SK-N-SH (cell line): ENCODE results near the gene OBSCN. TPM values are rescaled to one million over a fixed set of nuclear protein-coding genes. Genes with fewer than 3 reads are reported as not detected.

Experiments
- CTCF ChIA-PET: fragments of 300-600, 350-600 bp; formaldehyde crosslinking; extraction: SDS; loops from one replicate; lab custom pipeline; 2021; lab: Yijun Ruan, JAX
- POLR2A ChIA-PET: fragments of 350-600 bp; sonication (Branson Sonifier 250); formaldehyde crosslinking; extraction: SDS; loops from one replicate; lab custom pipeline; 2020; ENCODE audit warnings: antibody characterized with exemption, inconsistent platforms; lab: Yijun Ruan, JAX
- DNase-seq: peaks from one replicate; pipeline ENCODE4 v3.0.0; 2012
- H2AFZ ChIP-seq: fragments of 200-600 bp; sonication (generic); 2 replicates; pipeline ENCODE4 v1.8.1; 2016; ENCODE audit warnings: antibody characterized with exemption, mild to moderate bottlenecking, low read depth
- H3F3A ChIP-seq: fragments of 200-600 bp; sonication (generic); replicated peaks from 2 replicates; pipeline ENCODE3; 2016; ENCODE audit warnings: antibody characterized with exemption, mild to moderate bottlenecking; ENCODE audit not compliant: insufficient read depth
- H3K27ac ChIP-seq, 2 experiments: fragments of 200-500 bp in 1 of 2; fragments of 200-600 bp in 1 of 2; sonication (Bioruptor generic) in 1 of 2; sonication (generic), shearing (Covaris generic) in 1 of 2; 2 replicates each; pipeline versions ENCODE4 v1.5.1 to v1.6.1; 2014 to 2016; ENCODE audit warnings: low read depth in 2 of 2, inconsistent platforms in 1 of 2, low read length in 1 of 2, mild to moderate bottlenecking in 1 of 2, mixed read lengths in 1 of 2
- H3K27me3 ChIP-seq: fragments of 200-600 bp; sonication (generic), shearing (Covaris generic); 2 replicates; pipeline ENCODE4 v1.6.1; 2016; ENCODE audit warnings: mixed run types; ENCODE audit not compliant: insufficient read depth
- H3K36me3 ChIP-seq, 2 experiments: fragments of 200-500 bp in 1 of 2; fragments of 200-600 bp in 1 of 2; sonication (Bioruptor generic) in 1 of 2; sonication (generic) in 1 of 2; replicated peaks in 1 of 2; 2 replicates each; pipeline versions ENCODE3 to v1.5.1; 2014 to 2016; ENCODE audit warnings: low read length in 1 of 2, mild to moderate bottlenecking in 1 of 2; ENCODE audit not compliant: insufficient read depth in 2 of 2, control insufficient read depth in 1 of 2
- H3K4me1 ChIP-seq, 2 experiments: fragments of 200-500 bp in 1 of 2; fragments of 200-600 bp in 1 of 2; sonication (Bioruptor generic) in 1 of 2; sonication (generic), shearing (Covaris generic) in 1 of 2; 2 replicates each; pipeline versions ENCODE4 v1.5.1 to v1.6.1; 2014 to 2016; ENCODE audit warnings: low read depth in 1 of 2, low read length in 1 of 2, mixed run types in 1 of 2; ENCODE audit not compliant: insufficient read depth in 2 of 2, control insufficient read depth in 1 of 2
- H3K4me2 ChIP-seq: fragments of 200-600 bp; sonication (generic), shearing (Covaris generic); 2 replicates; pipeline ENCODE4 v1.6.1; 2017; ENCODE audit warnings: mixed run types
- H3K4me3 ChIP-seq, 2 experiments: fragments of 200-500 bp in 1 of 2; fragments of 200-600 bp in 1 of 2; sonication (Bioruptor generic) in 1 of 2; sonication (generic), shearing (Covaris generic) in 1 of 2; 2 replicates each; pipeline versions ENCODE4 v1.5.1 to v1.8.1; 2014 to 2016; ENCODE audit warnings: low read depth in 2 of 2, inconsistent platforms in 1 of 2, low read length in 1 of 2, mild to moderate bottlenecking in 1 of 2, mixed read lengths in 1 of 2, moderate library complexity in 1 of 2
- H3K79me2 ChIP-seq: fragments of 200-600 bp; sonication (generic); 2 replicates; pipeline ENCODE4 v1.8.1; 2017; ENCODE audit warnings: mild to moderate bottlenecking; ENCODE audit not compliant: insufficient read depth
- H3K9ac ChIP-seq: fragments of 200-600 bp; sonication (generic); 2 replicates; pipeline ENCODE4 v1.6.1; 2017; ENCODE audit warnings: mixed run types
- H3K9me2 ChIP-seq: fragments of 200-600 bp; sonication (generic); 2 replicates; pipeline ENCODE4 v1.6.1; 2017; ENCODE audit warnings: mixed run types
- H3K9me3 ChIP-seq: fragments of 200-600 bp; sonication (generic); 2 replicates; pipeline ENCODE4 v1.6.1; 2017; ENCODE audit warnings: mixed run types, mild to moderate bottlenecking, moderate library complexity
- H4K20me1 ChIP-seq: fragments of 200-600 bp; sonication (generic); 2 replicates; pipeline ENCODE4 v1.6.1; 2017; ENCODE audit warnings: mild to moderate bottlenecking, mixed run types; ENCODE audit not compliant: insufficient read depth
- EP300 ChIP-seq, 2 experiments: IDR thresholded peaks; 2 replicates each; pipeline versions ENCODE4 v1.4.0 to v1.6.1; 2012; ENCODE audit warnings: borderline replicate concordance in 1 of 2, low read depth in 1 of 2, low read length in 1 of 2
- FOXM1 ChIP-seq: IDR thresholded peaks from 2 replicates; pipeline ENCODE4 v1.4.0; 2012; ENCODE audit warnings: low read depth, mild to moderate bottlenecking
- GATA2 ChIP-seq: sonication (generic); formaldehyde crosslinking; IDR thresholded peaks from 2 replicates; pipeline ENCODE4 v1.5.0; 2020; ENCODE audit warnings: mild to moderate bottlenecking, missing genetic modification reagents
- MXI1 ChIP-seq: IDR thresholded peaks from 2 replicates; pipeline ENCODE4 v1.6.1; 2012; ENCODE audit warnings: mild to moderate bottlenecking, low read depth, low read length, improper control_type of control experiment
- NRF1 ChIP-seq: IDR thresholded peaks from 2 replicates; pipeline ENCODE4 v1.6.1; 2012; ENCODE audit warnings: low read depth, mild to moderate bottlenecking, low read length
- POLR2AphosphoS5 ChIP-seq: IDR thresholded peaks from 2 replicates; pipeline ENCODE4 v1.6.1; 2012; ENCODE audit warnings: low read depth, low read length
- SMC3 ChIP-seq: IDR thresholded peaks from 2 replicates; pipeline ENCODE4 v1.6.1; 2012; ENCODE audit warnings: low read depth, low read length, improper control_type of control experiment
- YY1 ChIP-seq: IDR thresholded peaks from 2 replicates; pipeline ENCODE4 v1.4.0; 2012; ENCODE audit warnings: low read depth, mild to moderate bottlenecking
- WGBS: methylation state at CpG from one replicate; pipeline ENCODE4 v1.1.6; 2017; ENCODE audit warnings: low lambda C conversion rate; 5-methylcytosine and 5-hydroxymethylcytosine counted together
- polyA plus RNA-seq, 3 experiments: library from polyadenylated mRNA; depleted of rRNA; stranded (reverse); fragments of >200 nt; gene quantifications; 2 replicates each; pipeline ENCODE4 v1.2.3, GENCODE V29; 2012
- TF ChIP-seq, protein P1 (sequence below): IDR thresholded peaks from 2 replicates; pipeline ENCODE4 v1.4.0; 2012; ENCODE audit warnings: low read depth, borderline replicate concordance
- TF ChIP-seq, protein P2 (sequence below): IDR thresholded peaks from 2 replicates; pipeline ENCODE4 v1.4.0; 2012; ENCODE audit warnings: low read depth
- TF ChIP-seq, protein P3 (sequence below): IDR thresholded peaks from 2 replicates; pipeline ENCODE4 v1.6.1; 2012; ENCODE audit warnings: mild to moderate bottlenecking, low read depth, low read length, moderate library complexity

OBSCN gene
- polyA plus RNA-seq, 1 of the 3 experiments (the other 2 are of a cell fraction): 4.0 TPM

DNA sequence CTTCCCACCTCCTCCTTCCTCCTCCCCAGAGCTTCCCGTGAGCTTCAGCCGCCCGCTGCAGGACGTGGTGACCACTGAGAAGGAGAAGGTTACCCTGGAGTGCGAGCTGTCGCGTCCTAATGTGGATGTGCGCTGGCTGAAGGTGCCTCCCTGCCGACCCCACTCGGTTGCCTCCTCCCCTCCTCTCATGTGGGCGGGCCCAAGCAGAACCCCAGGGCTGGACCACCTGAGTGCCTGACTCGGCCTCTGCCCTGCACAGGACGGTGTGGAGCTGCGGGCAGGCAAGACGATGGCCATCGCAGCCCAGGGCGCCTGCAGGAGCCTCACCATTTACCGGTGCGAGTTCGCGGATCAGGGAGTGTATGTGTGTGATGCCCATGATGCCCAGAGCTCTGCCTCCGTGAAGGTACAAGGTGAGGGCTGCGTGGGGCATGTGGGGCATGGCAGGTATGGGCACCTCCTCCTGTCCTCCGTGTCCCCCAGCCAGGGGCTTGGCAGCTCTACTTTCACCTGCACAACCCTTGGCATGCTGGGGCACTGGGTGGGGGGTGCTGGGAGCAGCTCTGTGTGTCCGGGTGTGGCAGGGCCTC lies 69.2 kb downstream of the OBSCN start (continued):
- TF ChIP-seq, protein P1, sequence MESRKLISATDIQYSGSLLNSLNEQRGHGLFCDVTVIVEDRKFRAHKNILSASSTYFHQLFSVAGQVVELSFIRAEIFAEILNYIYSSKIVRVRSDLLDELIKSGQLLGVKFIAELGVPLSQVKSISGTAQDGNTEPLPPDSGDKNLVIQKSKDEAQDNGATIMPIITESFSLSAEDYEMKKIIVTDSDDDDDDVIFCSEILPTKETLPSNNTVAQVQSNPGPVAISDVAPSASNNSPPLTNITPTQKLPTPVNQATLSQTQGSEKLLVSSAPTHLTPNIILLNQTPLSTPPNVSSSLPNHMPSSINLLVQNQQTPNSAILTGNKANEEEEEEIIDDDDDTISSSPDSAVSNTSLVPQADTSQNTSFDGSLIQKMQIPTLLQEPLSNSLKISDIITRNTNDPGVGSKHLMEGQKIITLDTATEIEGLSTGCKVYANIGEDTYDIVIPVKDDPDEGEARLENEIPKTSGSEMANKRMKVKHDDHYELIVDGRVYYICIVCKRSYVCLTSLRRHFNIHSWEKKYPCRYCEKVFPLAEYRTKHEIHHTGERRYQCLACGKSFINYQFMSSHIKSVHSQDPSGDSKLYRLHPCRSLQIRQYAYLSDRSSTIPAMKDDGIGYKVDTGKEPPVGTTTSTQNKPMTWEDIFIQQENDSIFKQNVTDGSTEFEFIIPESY: no peak
- TF ChIP-seq GATA2 (CRISPR knock-in tag) (no peak), MXI1 (no peak), EP300 (IDR thresholded peaks at IDR 0.05; ENCODE audit: borderline replicate concordance in 1 of 2, low read depth in 1 of 2, low read length in 1 of 2) (no peak), POLR2AphosphoS5 (no peak), YY1 (no peak), SMC3 (no peak), NRF1 (no peak)
- TF ChIP-seq, protein P2, sequence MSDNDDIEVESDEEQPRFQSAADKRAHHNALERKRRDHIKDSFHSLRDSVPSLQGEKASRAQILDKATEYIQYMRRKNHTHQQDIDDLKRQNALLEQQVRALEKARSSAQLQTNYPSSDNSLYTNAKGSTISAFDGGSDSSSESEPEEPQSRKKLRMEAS: no peak

DNA sequence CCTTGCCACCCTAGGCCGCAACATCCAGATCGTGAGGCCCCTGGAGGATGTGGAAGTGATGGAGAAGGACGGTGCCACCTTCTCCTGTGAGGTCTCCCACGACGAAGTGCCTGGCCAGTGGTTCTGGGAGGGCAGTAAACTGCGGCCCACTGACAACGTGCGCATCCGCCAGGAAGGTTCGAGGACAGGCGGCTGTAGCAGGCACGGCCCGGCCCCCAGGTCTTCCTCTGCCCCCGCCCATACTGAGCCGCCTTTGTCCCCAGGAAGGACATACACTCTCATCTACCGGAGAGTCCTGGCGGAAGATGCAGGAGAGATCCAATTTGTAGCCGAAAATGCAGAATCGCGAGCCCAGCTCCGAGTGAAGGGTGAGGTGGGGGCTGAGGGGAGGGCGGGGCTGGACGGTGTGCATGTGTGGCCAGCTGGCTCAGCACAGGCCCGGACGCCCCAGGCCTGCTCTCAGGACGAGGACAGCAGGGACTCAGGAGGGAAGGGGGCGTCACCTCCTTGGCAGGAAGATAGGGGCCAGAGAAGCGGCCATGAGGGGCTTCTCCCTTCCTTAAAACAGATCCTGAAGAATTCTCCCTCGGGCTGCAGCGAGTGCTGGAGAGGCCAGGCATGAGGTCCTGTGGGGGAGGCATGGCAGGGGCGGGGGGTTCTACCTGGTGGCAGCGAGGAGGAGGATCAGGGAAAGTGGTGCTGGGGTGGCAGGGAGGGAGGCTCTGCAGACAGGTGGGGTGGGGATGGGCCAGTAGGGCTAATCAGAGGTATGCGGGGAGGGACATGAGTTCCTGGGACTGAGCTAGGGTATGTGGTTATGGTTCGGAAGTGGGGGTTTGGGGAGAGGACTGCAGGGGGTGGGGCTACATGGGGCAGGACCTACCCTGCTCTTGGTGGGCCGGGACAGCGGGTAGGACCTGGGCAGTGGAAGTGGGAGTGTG lies 69.9 kb downstream of the OBSCN start:
- H3K9me3 ChIP-seq: no peaks in the 10 kb centered on the region
- no peak overlapping the region for H3K9ac ChIP-seq
- ChIA-PET CTCF (no interaction called here), POLR2A (no interaction called here)
- no peak for TF ChIP-seq EP300 (IDR thresholded peaks at IDR 0.05; ENCODE audit: borderline replicate concordance in 1 of 2, low read depth in 1 of 2, low read length in 1 of 2)
- TF ChIP-seq, protein P3, sequence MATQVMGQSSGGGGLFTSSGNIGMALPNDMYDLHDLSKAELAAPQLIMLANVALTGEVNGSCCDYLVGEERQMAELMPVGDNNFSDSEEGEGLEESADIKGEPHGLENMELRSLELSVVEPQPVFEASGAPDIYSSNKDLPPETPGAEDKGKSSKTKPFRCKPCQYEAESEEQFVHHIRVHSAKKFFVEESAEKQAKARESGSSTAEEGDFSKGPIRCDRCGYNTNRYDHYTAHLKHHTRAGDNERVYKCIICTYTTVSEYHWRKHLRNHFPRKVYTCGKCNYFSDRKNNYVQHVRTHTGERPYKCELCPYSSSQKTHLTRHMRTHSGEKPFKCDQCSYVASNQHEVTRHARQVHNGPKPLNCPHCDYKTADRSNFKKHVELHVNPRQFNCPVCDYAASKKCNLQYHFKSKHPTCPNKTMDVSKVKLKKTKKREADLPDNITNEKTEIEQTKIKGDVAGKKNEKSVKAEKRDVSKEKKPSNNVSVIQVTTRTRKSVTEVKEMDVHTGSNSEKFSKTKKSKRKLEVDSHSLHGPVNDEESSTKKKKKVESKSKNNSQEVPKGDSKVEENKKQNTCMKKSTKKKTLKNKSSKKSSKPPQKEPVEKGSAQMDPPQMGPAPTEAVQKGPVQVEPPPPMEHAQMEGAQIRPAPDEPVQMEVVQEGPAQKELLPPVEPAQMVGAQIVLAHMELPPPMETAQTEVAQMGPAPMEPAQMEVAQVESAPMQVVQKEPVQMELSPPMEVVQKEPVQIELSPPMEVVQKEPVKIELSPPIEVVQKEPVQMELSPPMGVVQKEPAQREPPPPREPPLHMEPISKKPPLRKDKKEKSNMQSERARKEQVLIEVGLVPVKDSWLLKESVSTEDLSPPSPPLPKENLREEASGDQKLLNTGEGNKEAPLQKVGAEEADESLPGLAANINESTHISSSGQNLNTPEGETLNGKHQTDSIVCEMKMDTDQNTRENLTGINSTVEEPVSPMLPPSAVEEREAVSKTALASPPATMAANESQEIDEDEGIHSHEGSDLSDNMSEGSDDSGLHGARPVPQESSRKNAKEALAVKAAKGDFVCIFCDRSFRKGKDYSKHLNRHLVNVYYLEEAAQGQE: no peak
- no peak for TF ChIP-seq FOXM1
- DNase-seq: peak; percentile 25
- H3K4me3 ChIP-seq: no peak overlapping the region
- 84% methylated on average over 34 of the region's 36 CpGs for WGBS
- H3K36me3 ChIP-seq: no peaks in the 10 kb centered on the region
- no peaks in the 10 kb centered on the region for H3K79me2 ChIP-seq
- no peak overlapping the region for H2AFZ ChIP-seq
- H4K20me1 ChIP-seq: no peaks in the 10 kb centered on the region
- no peaks in the 10 kb centered on the region for H3F3A ChIP-seq
- H3K4me2 ChIP-seq: no peak overlapping the region
- no peak overlapping the region for H3K27ac ChIP-seq
- H3K27me3 ChIP-seq: no peaks in the 10 kb centered on the region
- no peaks in the 10 kb centered on the region for H3K4me1 ChIP-seq
- H3K9me2 ChIP-seq: no peaks in the 10 kb centered on the region
